Measurements from ENCODE around the gene ARID1B.

- TF ChIP-seq CTCF (IDR thresholded peaks at IDR 0.05): no peak
- no peak for TF ChIP-seq POLR2A (IDR thresholded peaks at IDR 0.05)
Observed at GRCh38 chr6:157201083-157201482, 423.9 kb downstream of the ARID1B start.
